Measurements from ENCODE around the gene PRPF38A. TPM values are rescaled to one million over a fixed set of nuclear protein-coding genes. Genes with fewer than 3 reads are reported as not detected.

The PRPF38A gene
- total and polyA plus RNA-seq, 4 donors, result 5.9 to 10.3 (median 8.6) TPM

- 97% methylated on average over 5 of the region's 5 CpGs for WGBS
- no peak for TF ChIP-seq ATF3 (IDR thresholded peaks at IDR 0.05)
- no peak for TF ChIP-seq SP1 (IDR thresholded peaks at IDR 0.05)
- no peak for TF ChIP-seq FOXA1 (IDR thresholded peaks at IDR 0.05)
- TF ChIP-seq RAD21 (IDR thresholded peaks at IDR 0.05), result no peak
- TF ChIP-seq MAX (IDR thresholded peaks at IDR 0.05), result no peak
- no peak for TF ChIP-seq RXRA (IDR thresholded peaks at IDR 0.05)
- TF ChIP-seq YY1 (IDR thresholded peaks at IDR 0.05), result no peak
- TF ChIP-seq ZBTB33 (IDR thresholded peaks at IDR 0.05), result no peak
- TF ChIP-seq TAF1 (conservative IDR thresholded peaks at IDR 0.05), result no peak
- no peak for TF ChIP-seq EGR1 (IDR thresholded peaks at IDR 0.05; ENCODE audit: low read depth in 2 of 2)
- TF ChIP-seq, protein P1, sequence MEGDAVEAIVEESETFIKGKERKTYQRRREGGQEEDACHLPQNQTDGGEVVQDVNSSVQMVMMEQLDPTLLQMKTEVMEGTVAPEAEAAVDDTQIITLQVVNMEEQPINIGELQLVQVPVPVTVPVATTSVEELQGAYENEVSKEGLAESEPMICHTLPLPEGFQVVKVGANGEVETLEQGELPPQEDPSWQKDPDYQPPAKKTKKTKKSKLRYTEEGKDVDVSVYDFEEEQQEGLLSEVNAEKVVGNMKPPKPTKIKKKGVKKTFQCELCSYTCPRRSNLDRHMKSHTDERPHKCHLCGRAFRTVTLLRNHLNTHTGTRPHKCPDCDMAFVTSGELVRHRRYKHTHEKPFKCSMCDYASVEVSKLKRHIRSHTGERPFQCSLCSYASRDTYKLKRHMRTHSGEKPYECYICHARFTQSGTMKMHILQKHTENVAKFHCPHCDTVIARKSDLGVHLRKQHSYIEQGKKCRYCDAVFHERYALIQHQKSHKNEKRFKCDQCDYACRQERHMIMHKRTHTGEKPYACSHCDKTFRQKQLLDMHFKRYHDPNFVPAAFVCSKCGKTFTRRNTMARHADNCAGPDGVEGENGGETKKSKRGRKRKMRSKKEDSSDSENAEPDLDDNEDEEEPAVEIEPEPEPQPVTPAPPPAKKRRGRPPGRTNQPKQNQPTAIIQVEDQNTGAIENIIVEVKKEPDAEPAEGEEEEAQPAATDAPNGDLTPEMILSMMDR (IDR thresholded peaks at IDR 0.05; ENCODE audit: low read depth, low read length, missing input control), result no peak
- no peak for TF ChIP-seq GABPA (IDR thresholded peaks at IDR 0.05 in 1 of 2, conservative IDR thresholded peaks at IDR 0.05 in 1 of 2)
- TF ChIP-seq JUND (IDR thresholded peaks at IDR 0.05), result no peak
- TF ChIP-seq FOXA2 (IDR thresholded peaks at IDR 0.05), result no peak
Observed at GRCh38 chr1:52393174-52393573, 11.2 kb upstream of the PRPF38A start.

DNA sequence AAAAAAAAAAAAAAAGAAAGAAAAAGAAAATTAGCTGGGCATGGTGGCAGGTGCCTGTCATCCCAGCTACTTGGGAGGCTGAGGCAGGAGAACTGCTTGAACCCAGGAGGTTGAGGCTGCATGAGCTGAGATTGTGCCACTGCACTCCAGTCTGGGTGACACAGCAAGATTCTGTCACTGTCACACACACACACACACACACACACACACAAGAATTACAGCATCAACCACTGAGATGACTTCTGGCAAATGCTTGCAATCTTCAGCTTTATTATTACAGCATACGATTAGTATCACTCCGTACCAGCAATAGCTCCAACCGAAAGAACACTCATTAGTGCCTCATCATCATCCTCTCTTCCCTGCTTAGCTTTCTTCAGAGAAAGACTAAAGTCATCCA, 4.8 kb upstream of the PRPF38A start:
- H3K9ac ChIP-seq (ENCODE audit: low read depth in 1 of 2, low read length in 2 of 2), result no peak overlapping the region
- peaks cover 3 to 14% (median 7%) of the 10 kb centered on the region in 4 donors for H3K4me1 ChIP-seq (ENCODE audit: control insufficient read depth in 4 of 4, insufficient read depth in 4 of 4, low read length in 3 of 4)
- H3K36me3 ChIP-seq (ENCODE audit: control insufficient read depth in 4 of 4, insufficient read depth in 3 of 4, low read depth in 1 of 4, low read length in 3 of 4), result no peaks in the 10 kb centered on the region
- no peak overlapping the region for H3K27ac ChIP-seq (ENCODE audit: low read depth in 1 of 2, low read length in 2 of 2)
- H3K9me3 ChIP-seq (ENCODE audit: control insufficient read depth in 4 of 4, low read length in 3 of 4), result no peaks in the 10 kb centered on the region
- TF ChIP-seq MAX (IDR thresholded peaks at IDR 0.05) (no peak), JUND (IDR thresholded peaks at IDR 0.05) (no peak), SP1 (IDR thresholded peaks at IDR 0.05) (no peak), FOXA2 (IDR thresholded peaks at IDR 0.05) (no peak), ZBTB33 (IDR thresholded peaks at IDR 0.05) (no peak), ATF3 (IDR thresholded peaks at IDR 0.05) (no peak), RAD21 (IDR thresholded peaks at IDR 0.05) (no peak), NR2F2 (IDR thresholded peaks at IDR 0.05) (no peak), FOXA1 (IDR thresholded peaks at IDR 0.05) (no peak), GABPA (IDR thresholded peaks at IDR 0.05 in 1 of 2, conservative IDR thresholded peaks at IDR 0.05 in 1 of 2) (no peak), TAF1 (conservative IDR thresholded peaks at IDR 0.05) (no peak), HNF4A (conservative IDR thresholded peaks at IDR 0.05) (no peak), RXRA (IDR thresholded peaks at IDR 0.05) (no peak), EGR1 (IDR thresholded peaks at IDR 0.05; ENCODE audit: low read depth in 2 of 2) (no peak), REST (IDR thresholded peaks at IDR 0.05) (no peak), HNF4G (IDR thresholded peaks at IDR 0.05) (no peak), YY1 (IDR thresholded peaks at IDR 0.05) (no peak)
- TF ChIP-seq, protein P1 (IDR thresholded peaks at IDR 0.05; ENCODE audit: low read depth, low read length, missing input control), result no peak
- H3K27me3 ChIP-seq (ENCODE audit: control insufficient read depth in 4 of 4, insufficient read depth in 4 of 4, low read length in 3 of 4), result no peaks in the 10 kb centered on the region
- WGBS, result 97% methylated on average over 3 of the region's 3 CpGs
- no peak for DNase-seq (ENCODE audit: low spot score)
- no peak overlapping the region for H3K4me3 ChIP-seq (ENCODE audit: low read depth in 1 of 3, low read length in 3 of 3)

More at GRCh38 chr1:52393174-52393573, 11.2 kb upstream of the PRPF38A start:
- no peaks in the 10 kb centered on the region for H3K4me1 ChIP-seq (ENCODE audit: control insufficient read depth in 4 of 4, insufficient read depth in 4 of 4, low read length in 3 of 4)
- H3K36me3 ChIP-seq (ENCODE audit: control insufficient read depth in 4 of 4, insufficient read depth in 3 of 4, low read depth in 1 of 4, low read length in 3 of 4), result no peaks in the 10 kb centered on the region
- DNase-seq (ENCODE audit: low spot score), result no peak
- no peak overlapping the region for H3K4me3 ChIP-seq (ENCODE audit: low read depth in 1 of 3, low read length in 3 of 3)
- H3K27me3 ChIP-seq (ENCODE audit: control insufficient read depth in 4 of 4, insufficient read depth in 4 of 4, low read length in 3 of 4), result no peaks in the 10 kb centered on the region
- no peaks in the 10 kb centered on the region for H3K9me3 ChIP-seq (ENCODE audit: control insufficient read depth in 4 of 4, low read length in 3 of 4)
- no peak overlapping the region for H3K9ac ChIP-seq (ENCODE audit: low read depth in 1 of 2, low read length in 2 of 2)
- H3K27ac ChIP-seq (ENCODE audit: low read depth in 1 of 2, low read length in 2 of 2), result no peak overlapping the region
